Muscle layer of colon (tissue), 2 donors: ENCODE data around the gene SH3RF2.

Source experiments
- H3K27ac ChIP-seq: one replicate; pipeline ENCODE4 v1.7.0; 2013; ENCODE audit warnings: low read depth, mild to moderate bottlenecking, low read length, moderate library complexity
- H3K27me3 ChIP-seq, 2 donors: one replicate each; pipeline ENCODE4 v1.7.0; 2013; ENCODE audit warnings: low read length in 2 of 2, mild to moderate bottlenecking in 2 of 2; ENCODE audit not compliant: insufficient read depth in 2 of 2, control insufficient read depth in 1 of 2
- H3K36me3 ChIP-seq: one replicate; pipeline ENCODE4 v1.7.0; 2013; ENCODE audit warnings: mild to moderate bottlenecking, low read length; ENCODE audit not compliant: insufficient read depth
- H3K4me1 ChIP-seq: one replicate; pipeline ENCODE4 v1.7.0; 2013; ENCODE audit warnings: mild to moderate bottlenecking, low read length; ENCODE audit not compliant: insufficient read depth
- H3K4me3 ChIP-seq, 2 donors: one replicate each; pipeline ENCODE4 v1.7.0; 2013; ENCODE audit warnings: low read length in 2 of 2, low read depth in 1 of 2, mild to moderate bottlenecking in 1 of 2, moderate library complexity in 1 of 2
- H3K9ac ChIP-seq: one replicate; pipeline ENCODE4 v1.7.0; 2013; ENCODE audit warnings: low read length
- H3K9me3 ChIP-seq: one replicate; pipeline ENCODE4 v1.7.0; 2013; ENCODE audit warnings: mild to moderate bottlenecking, low read length
- donor health status: abdominal sarcoma.
- donor health status: Adenocarcinoma of cecum.

The SH3RF2 gene

DNA sequence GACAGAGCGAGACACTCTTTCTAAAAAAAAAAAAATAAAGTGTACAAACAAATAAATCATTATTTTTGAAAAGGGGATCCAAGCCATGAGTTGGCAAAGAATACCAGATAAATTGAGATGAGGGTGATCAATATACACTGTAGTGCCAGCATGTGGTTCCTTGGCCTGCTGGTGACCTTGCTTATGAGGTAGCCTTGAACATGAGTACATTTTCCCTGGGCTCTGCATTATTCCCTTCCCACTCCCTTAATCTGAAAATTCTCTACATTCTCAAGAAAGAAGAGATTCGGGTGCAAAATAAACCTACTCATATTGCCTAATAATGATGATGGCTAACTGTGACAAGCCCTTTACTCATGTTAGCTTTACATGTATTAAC, 33.3 kb downstream of the SH3RF2 start:
- no peaks in the 10 kb centered on the region for H3K4me1 ChIP-seq
- no peak overlapping the region for H3K9ac ChIP-seq
- no peaks in the 10 kb centered on the region for H3K9me3 ChIP-seq
- H3K27me3 ChIP-seq, result no peaks in the 10 kb centered on the region
- no peaks in the 10 kb centered on the region for H3K36me3 ChIP-seq
- no peak overlapping the region for H3K4me3 ChIP-seq
- no peak overlapping the region for H3K27ac ChIP-seq

DNA sequence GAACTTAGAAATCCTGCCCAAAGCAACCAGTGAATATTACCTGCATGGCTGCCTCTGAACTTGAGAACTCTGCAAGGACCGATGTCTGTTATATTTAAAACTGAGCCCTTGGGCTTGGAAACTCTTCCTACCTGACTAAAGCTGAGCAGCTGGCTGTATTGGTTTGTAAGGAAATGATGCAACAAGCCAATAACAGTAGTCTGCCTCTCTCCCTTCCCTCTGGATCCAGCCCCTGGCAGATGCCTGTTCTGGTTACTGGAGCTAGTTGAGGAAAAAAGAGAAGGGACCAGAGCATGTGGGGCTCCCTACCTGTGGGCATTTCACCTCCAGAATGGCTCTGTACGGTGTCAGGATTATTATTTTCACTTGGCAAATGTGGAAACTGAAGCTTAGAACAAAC, 34.7 kb downstream of the SH3RF2 start:
- Histone ChIP-seq H3K4me1 (no peaks in the 10 kb centered on the region), H3K9me3 (no peaks in the 10 kb centered on the region), H3K36me3 (no peaks in the 10 kb centered on the region), H3K4me3 (no peak overlapping the region), H3K27me3 (no peaks in the 10 kb centered on the region), H3K27ac (no peak overlapping the region), H3K9ac (no peak overlapping the region)

DNA sequence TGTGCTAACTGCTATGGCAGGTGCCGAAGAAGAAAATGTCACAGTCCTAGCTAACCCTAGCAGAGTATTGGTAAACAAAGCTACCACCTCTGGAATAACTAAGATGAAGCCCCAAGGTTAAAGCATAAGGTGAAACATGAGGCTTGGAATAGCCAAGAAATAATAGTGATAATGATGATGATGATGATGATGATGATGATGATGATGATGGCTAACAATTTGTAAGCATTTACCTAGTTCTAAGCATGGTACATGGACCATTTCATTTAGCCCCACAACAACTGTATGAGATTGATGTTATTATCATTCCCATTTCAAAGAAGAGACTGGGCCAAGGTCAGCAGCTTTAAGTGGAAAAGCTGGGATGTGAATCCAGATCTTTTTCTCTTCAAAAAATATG, 35.3 kb downstream of the SH3RF2 start:
- Histone ChIP-seq H3K9me3 (no peaks in the 10 kb centered on the region), H3K27me3 (no peaks in the 10 kb centered on the region), H3K9ac (no peak overlapping the region), H3K4me3 (no peak overlapping the region), H3K36me3 (no peaks in the 10 kb centered on the region), H3K4me1 (no peaks in the 10 kb centered on the region), H3K27ac (no peak overlapping the region)

DNA sequence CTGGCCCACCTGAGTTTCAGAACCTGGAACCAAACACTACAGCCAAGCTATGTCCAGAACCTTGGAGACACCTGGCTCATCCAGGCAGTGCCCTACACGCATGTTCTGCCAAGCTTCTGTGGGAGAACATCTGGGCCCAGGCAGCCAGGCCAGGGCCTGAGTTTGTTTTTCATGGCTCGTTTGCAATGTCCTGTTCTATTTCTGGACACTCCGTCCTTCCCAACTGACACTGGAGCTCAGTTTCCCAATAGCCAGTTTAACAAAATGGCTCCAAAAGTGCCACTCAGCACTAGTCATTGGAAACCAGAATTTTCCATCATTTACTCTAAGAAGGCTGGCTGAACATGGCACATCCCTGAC, 38.6 kb downstream of the SH3RF2 start:
- Histone ChIP-seq H3K4me3 (no peak overlapping the region), H3K4me1 (no peaks in the 10 kb centered on the region), H3K36me3 (no peaks in the 10 kb centered on the region), H3K27ac (no peak overlapping the region), H3K9me3 (no peaks in the 10 kb centered on the region), H3K27me3 (no peaks in the 10 kb centered on the region), H3K9ac (no peak overlapping the region)

DNA sequence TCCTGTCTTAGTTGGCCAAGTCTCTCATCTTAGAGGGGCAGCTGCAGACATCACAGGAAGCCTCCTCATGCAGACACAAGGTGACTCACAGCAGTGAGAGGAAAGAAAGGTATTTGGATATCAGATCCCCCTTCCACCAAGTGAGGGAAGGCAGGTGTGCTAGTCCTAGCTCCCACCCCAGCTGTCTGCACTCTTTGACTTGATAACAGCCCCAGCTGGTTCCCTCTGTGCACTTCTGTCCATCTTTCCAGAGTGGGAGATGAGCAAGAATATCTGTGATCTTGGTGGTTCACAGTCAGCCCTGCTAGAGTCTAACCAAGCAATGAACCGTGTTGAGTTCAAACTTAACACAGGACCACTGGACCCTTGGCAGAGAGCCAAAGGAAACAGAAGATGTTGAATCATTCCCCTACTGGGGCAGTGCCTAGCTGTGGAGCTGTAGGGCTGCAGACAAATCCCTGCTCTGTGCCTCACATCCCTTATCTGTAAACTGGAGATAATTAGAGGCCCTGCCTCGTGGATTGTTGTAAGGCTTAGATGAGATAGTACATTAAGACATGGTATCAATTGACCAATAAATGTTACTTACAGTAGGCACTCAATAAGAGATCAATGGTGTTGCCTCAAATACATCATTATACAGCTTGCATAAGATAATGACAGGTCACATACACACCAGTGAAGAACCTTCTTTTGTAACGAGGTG, 39.1 kb downstream of the SH3RF2 start:
- H3K9ac ChIP-seq, result no peak overlapping the region
- H3K27me3 ChIP-seq, result no peaks in the 10 kb centered on the region
- H3K27ac ChIP-seq, result no peak overlapping the region
- no peaks in the 10 kb centered on the region for H3K9me3 ChIP-seq
- no peaks in the 10 kb centered on the region for H3K4me1 ChIP-seq
- no peak overlapping the region for H3K4me3 ChIP-seq
- no peaks in the 10 kb centered on the region for H3K36me3 ChIP-seq

DNA sequence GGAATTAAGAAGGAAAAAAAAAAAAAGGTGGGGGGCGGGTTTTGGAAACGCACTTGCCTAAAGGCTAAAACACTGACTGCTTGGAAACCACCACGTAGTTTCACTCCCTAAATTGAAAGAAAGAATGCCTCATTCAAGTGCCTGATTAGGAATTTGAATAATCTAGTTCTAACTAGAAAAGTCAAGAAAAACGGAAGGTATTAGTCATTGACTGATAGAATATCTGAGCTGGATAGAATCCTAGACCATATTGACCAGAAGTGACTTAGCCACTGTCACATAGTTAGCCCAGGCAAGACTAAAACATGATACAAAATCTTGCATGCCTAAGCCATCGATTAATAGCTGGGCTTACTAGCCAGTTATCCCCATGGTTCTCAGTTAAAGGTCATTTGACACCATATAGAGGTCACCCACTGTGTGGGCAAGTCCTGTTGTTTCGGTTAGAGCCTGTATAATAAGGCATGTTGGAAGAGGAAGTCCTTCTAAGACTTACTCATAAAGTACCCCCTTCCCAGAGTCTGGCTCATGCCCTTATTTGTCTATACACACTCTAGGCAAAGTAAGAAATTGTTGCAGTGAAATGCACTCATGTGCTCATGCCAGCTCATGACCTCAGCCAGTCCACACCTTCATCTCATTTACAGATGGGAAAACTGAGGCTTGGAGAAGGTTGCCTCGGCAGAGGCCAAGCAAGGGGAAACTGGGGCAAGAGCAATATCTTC, 40.2 kb downstream of the SH3RF2 start:
- Histone ChIP-seq H3K9ac (no peak overlapping the region), H3K36me3 (no peaks in the 10 kb centered on the region), H3K4me3 (no peak overlapping the region), H3K27me3 (no peaks in the 10 kb centered on the region), H3K27ac (no peak overlapping the region), H3K4me1 (no peaks in the 10 kb centered on the region), H3K9me3 (no peaks in the 10 kb centered on the region)

GRCh38 chr5:145978171-145978570, 41.8 kb downstream of the SH3RF2 start:
- Histone ChIP-seq H3K27ac (no peak overlapping the region), H3K4me1 (no peaks in the 10 kb centered on the region), H3K9me3 (no peaks in the 10 kb centered on the region)

GRCh38 chr5:145978708-145979107, 42.3 kb downstream of the SH3RF2 start:
- Histone ChIP-seq H3K9ac (no peak overlapping the region), H3K27ac (no peak overlapping the region), H3K27me3 (no peaks in the 10 kb centered on the region), H3K4me3 (no peak overlapping the region), H3K36me3 (no peaks in the 10 kb centered on the region), H3K9me3 (no peaks in the 10 kb centered on the region), H3K4me1 (no peaks in the 10 kb centered on the region)

More at GRCh38 chr5:145978171-145978570, 41.8 kb downstream of the SH3RF2 start:
- no peaks in the 10 kb centered on the region for H3K36me3 ChIP-seq
- no peak overlapping the region for H3K9ac ChIP-seq
- H3K4me3 ChIP-seq, result no peak overlapping the region
- no peaks in the 10 kb centered on the region for H3K27me3 ChIP-seq

DNA sequence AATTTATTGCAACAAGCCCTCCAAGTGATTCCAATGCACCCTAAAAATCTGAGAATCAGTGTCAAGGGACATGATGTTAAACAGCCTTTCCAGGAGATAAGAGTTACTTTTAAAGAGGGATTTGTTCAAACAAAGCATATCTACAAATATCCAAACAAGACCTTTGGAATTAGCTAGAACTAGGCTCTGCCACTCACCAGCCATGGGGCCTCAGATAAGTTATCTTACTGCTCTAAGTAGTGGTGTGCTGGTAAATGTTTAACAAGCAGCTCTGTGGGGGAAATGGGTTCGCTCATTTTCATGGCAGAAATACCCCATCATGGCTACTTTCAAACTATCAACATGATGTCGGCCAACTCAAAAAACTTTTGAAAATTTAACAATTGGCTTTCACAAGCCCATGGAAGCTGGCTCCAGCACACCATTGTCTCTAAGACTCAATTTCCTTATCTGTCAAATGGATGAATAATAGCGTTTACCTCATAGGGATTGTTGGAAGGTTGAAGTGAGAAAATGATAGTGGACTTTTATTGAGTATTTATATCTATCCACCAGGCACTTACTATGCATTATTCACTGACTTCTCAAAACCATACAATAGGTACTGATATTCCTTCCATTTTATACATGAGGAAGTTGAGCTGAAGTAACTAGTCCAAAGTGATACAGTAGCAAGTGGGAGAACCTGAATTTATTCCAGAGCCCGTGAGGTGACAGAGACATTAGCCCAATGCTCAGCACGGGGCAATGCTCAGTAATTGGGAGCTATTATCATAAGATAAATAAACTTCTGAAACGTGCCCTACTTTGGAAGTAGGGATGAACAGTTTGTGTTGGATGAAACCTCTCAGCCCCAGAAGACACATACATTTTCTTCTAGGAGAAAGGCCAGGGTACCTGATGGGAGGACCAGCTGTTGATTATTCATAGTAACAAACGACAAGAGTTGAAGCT, 43.2 kb downstream of the SH3RF2 start:
- H3K4me1 ChIP-seq, result no peaks in the 10 kb centered on the region
- no peak overlapping the region for H3K27ac ChIP-seq
- no peaks in the 10 kb centered on the region for H3K9me3 ChIP-seq
- no peaks in the 10 kb centered on the region for H3K36me3 ChIP-seq
- H3K4me3 ChIP-seq, result no peak overlapping the region
- H3K27me3 ChIP-seq, result no peaks in the 10 kb centered on the region
- no peak overlapping the region for H3K9ac ChIP-seq

GRCh38 chr5:145980259-145980658, 43.9 kb downstream of the SH3RF2 start:
- Histone ChIP-seq H3K36me3 (no peaks in the 10 kb centered on the region), H3K27ac (no peak overlapping the region), H3K27me3 (no peaks in the 10 kb centered on the region), H3K9ac (no peak overlapping the region), H3K4me1 (no peaks in the 10 kb centered on the region), H3K9me3 (no peaks in the 10 kb centered on the region), H3K4me3 (no peak overlapping the region)

- Histone ChIP-seq H3K9me3 (no peaks in the 10 kb centered on the region), H3K4me1 (no peaks in the 10 kb centered on the region), H3K27ac (no peak overlapping the region), H3K4me3 (no peak overlapping the region), H3K27me3 (no peaks in the 10 kb centered on the region), H3K9ac (no peak overlapping the region), H3K36me3 (no peaks in the 10 kb centered on the region)
These were observed 44.3 kb downstream of the SH3RF2 start for GRCh38 chr5:145980718-145981117.
